CD4-positive, alpha-beta T cell treated with Interleukin-4 for 4 hours (primary cell): ENCODE data around the gene DYNLL2.
A peak's percentile ranks its signal among the peaks of the same experiment; 100 is the strongest.
"Not testable (repeated sequence)": the region's sequence is repeated elsewhere in the genome, so short reads cannot be mapped to it uniquely, and the experiment has no call there.

ENCODE experiments used
- DNase-seq: peaks from one replicate; pipeline ENCODE4 v3.0.0-alpha.2; 2020

The DYNLL2 gene

DNA sequence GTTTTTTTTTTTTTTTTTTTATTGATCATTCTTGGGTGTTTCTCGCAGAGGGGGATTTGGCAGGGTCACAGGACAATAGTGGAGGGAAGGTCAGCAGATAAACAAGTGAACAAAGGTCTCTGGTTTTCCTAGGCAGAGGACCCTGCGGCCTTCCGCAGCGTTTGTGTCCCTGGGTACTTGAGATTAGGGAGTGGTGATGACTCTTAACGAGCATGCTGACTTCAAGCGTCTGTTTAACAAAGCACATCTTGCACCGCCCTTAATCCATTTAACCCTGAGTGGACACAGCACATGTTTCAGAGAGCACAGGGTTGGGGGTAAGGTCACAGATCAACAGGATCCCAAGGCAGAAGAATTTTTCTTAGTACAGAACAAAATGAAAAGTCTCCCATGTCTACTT lies 10.0 kb upstream of the DYNLL2 start:
- not testable (repeated sequence) for DNase-seq

DNA sequence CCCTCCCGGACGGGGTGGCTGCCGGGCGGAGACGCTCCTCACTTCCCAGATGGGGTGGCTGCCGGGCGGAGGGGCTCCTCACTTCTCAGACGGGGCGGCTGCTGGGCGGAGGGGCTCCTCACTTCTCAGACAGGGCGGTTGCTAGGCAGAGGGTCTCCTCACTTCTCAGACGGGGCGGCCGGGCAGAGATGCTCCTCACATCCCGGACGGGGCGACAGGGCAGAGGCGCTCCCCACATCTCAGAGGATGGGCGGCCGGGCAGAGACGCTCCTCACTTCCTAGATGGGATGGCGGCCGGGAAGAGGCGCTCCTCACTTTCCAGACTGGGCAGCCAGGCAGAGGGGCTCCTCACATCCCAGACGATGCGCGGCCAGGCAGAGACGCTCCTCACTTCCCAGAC lies 8.8 kb upstream of the DYNLL2 start:
- DNase-seq = not testable (repeated sequence)

DNA sequence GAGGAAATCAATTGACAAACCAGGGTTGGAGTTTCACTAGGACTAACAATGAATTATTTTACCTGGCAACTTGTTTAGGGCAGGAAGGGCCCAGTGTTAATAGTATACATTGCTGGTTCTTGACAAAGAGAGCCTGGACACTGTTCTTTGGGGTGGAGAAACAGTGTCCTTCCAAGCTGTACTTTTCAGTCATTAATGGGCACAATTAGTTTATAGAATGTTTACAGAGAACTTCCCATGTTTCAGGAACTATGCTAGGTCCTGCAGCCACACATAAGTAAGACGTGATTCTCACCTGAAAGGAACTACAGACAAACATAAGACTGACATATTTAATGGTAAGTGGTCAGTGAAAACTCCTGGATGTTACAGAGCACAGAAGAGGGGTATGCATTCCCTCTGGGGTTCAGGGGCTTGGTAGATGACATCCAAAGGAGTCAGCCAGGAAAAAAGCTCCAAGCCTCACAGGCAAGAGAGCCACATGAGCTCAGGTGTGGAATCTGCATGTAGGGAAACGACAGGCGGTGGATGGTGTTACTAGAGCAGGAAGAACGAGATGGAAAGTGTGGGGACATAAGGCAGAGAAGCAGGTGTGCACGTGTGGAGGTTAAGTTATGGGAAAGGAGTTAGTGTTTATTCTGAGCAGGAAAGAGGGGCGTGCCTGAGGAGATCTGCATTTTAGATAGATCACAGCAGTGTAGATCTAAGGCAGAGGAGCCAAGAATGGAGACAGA lies 3.8 kb upstream of the DYNLL2 start:
- DNase-seq = no peak

DNA sequence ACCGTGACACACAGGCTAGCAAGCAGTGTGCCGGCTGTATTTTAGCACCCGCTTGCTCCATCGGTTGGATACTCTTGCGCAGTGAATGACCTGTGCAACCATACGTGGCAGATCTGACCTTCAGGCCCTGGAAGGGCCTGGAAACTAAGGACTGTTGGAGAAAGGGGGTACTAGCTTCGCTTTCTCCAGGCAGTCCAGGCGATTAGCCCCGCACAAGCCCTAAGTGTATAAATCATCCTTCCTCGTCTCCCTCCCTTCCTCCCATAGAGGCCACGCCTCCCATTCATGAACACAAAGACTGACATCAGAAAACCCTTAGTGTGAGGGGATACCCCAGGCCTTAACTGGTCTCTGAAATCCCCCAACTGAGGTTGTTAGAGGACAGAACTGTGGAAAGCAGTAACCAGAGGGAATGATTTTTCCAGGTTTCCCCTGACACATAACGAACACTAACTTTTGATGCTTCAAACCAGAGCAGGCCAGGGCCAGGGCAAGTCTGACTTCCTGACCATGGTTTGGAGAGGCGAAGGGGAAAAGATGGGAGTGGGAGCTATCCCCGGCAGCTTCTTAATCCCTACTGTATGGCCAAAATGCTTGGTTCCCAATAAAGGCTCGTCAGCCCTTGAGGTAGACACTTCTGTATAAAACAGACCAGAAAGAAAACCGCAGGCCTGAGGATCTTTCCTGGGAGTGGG lies 1.4 kb upstream of the DYNLL2 start:
- DNase-seq = no peak

DNA sequence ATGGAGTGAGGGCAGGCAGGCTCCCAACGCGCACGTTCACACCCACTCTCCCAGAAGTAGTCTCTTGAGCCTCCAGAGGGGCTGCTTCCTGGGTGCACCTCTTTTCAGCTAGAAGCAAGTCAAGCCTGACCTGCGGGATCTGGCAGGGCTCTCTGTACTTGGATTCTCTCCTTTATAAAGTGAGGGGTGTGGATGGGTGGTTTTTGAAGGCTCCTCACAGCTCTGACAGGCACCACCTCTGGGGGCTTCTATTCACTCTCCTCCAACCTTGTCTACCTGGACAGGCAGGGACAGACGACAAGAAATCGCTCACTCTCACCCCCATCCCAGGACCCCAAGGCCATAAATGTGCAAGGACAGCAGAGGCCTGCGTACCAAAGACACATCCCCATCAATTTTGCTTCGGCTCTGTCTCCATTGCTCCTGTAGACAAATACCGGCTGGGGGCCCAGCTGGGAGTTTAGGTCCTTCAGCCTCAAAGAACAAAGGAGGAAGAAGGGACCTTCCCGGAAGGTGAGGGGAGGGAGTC lies 814 bp upstream of the DYNLL2 start:
- no peak for DNase-seq

DNA sequence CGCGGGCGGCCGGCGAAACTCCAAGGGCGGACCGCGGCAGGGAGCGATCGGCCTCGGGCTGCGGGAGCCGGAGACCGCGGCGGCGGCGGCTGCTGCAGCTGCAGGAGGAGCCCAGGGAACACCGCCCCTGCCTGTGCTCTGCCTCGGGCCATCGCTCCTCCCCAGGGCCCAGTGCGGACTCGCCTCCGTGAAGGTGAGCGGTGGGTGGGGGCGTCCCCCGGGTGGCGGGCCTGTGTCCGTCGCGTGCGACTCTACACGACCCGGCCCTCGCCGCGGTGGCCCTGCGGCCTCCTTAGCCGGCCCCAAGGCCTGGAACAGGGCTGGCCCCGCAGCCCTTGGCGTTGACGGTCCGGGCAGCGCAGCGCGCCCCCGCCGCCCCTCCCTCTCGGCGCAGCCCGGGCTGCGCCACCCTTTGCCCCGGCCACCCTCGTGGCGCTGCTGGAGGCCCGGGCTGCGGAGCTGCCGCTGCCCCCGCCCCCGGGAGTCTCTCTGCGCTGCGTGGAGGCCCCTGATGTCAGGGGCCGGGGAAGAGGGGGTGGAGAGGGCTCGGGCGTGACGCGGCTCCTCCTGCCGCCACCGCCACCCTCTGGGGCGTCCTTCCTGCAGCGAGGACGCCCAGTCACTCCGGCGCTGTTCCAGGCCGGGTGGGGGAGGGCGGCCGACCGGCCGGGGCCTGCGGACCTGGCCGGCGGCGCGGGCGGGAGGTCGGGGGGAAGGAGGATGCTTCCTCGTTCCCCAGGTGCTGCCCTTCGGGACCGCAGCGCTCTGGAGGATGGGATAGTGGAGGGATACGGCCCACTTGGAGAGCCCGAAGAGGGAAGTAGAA lies 485 bp downstream of the DYNLL2 start:
- peak; percentile 50 for DNase-seq

DNA sequence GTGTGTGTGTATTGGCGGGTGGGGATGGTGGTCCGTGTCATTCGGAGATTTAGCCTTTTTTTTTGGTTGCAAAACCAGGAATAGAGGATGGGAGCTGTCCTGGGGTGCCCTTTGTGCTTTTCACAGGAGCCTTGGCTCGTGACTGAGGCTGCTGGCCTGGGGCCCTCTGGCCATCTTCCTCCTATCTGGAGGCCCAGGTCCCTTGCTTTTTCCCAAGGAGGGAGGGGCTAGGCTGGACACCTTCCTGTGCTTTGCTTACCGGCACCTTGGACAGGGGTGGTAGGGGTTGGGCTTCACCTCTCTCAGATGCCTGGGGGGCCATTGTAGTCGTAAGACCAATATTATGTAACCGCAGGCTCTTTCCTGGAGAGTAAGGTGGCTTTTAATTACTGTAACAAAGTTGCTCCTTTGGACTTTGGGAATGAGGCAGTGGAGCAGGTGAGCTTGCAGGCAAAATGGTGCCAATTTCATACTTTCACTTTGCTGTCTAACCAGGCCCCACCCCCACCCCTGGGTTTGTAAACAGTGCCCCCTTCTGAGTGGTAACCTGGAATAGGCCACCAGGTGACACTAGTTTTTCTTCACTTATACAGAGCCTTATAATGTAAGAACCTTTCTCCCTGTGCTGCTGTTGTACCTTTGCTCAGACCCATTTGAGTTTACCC lies 1.2 kb downstream of the DYNLL2 start:
- peak; percentile 56 for DNase-seq

DNA sequence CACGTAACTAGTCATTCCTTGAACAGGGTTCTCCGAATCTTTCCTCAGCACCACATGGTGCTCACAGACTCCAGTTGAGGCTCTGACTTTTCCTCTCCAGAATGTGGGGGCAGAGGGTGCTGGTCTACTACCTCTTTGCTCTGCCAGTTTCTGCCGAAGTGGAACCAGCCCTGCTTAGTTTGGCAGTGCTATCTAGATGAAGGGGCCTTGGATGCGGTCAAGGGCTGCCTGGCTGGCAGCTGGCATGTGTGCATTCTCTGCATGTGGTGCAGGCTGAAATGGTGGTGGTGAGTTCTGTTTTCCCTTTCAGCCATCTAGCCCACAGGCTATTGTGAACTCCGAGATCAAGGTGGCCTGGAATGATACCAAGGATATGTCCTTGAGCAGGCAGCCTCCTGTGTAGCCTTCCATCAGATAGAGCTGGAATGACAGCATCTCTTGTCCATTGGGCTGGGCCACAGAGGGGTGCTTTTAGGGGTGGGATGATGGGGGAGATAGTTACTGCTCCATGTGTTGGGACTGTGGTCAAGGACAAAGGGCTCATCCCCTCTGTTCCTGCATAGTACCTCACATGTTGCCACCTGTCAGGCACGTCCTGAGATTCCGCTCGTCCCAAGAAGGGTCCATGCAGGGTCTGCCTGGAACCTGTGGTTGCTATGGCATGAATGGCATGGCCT lies 2.0 kb downstream of the DYNLL2 start:
- DNase-seq = no peak

DNA sequence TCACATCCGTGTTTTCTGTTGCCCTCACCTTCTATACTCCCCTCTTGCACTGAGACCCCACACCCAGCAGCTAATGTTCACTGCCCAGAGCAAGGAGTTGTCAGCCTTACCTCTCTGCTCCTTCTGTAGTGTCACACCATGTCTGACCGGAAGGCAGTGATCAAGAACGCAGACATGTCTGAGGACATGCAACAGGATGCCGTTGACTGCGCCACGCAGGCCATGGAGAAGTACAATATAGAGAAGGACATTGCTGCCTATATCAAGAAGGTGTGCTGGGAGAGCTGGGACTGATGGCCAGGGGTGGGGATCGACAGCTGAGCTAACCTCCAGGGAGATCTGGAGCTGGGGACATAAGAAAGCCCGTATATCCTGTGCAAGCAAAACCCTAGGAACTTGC lies 3.7 kb downstream of the DYNLL2 start:
- no peak for DNase-seq

DNA sequence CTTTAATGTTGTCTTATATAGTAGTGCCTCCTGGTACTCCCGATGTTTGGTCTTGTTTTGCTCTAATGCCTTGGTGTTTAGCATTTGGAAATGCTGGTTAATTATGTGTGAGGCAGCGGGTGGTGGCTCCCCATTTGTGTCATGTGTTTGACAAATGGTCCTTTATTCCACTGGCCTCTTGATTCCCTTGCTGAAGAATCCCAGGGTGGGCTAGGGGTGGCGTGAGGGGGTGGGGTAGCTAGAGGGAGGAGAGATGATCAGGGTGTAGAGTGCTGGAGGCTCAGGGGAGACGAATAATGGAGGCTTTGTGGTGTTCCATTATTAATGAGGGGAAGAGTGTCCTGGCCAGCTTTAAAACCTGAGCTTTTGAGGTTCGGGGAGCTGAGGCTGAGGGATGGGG lies 5.4 kb downstream of the DYNLL2 start:
- DNase-seq = no peak

DNA sequence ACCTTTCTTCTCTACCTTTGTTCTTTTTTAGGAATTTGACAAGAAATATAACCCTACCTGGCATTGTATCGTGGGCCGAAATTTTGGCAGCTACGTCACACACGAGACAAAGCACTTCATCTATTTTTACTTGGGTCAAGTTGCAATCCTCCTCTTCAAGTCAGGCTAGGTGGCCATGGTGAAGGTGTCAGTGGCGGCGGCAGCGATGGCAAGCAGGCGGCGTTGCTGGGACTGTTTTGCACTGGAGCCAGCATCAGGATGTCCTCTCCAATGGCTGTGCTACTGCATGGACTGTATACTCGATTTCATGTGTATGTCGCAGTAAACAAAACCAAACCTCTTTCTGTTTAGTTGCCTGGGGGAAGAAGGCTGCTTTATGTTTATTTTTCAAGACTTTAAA lies 5.9 kb downstream of the DYNLL2 start:
- DNase-seq = no peak

DNA sequence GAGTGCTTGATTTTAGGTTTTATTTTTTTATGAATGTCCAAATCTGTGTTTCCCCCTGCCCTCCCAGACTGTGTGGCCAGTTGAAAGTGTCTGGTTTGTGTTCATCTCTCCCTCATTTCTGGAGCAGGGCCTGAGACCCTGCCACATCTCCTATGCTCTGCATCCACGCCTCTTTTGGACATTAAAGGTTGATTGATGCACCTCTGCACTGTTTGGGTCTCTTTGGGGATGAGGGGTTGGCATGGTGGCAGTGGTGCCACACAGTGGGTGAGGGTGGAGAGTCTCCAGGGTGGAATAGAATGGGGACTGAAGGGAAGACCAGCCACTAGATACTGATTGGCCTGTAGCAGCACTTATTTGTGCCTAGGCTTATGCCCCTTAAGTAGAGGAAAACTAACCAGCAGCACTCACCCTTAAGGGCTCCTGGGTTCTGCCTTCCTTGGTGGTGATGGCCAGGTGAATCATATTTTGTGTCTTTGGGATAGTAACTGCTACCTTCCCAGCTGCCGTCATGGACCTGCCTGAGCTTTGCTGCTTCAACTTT lies 7.9 kb downstream of the DYNLL2 start:
- no peak for DNase-seq

DNA sequence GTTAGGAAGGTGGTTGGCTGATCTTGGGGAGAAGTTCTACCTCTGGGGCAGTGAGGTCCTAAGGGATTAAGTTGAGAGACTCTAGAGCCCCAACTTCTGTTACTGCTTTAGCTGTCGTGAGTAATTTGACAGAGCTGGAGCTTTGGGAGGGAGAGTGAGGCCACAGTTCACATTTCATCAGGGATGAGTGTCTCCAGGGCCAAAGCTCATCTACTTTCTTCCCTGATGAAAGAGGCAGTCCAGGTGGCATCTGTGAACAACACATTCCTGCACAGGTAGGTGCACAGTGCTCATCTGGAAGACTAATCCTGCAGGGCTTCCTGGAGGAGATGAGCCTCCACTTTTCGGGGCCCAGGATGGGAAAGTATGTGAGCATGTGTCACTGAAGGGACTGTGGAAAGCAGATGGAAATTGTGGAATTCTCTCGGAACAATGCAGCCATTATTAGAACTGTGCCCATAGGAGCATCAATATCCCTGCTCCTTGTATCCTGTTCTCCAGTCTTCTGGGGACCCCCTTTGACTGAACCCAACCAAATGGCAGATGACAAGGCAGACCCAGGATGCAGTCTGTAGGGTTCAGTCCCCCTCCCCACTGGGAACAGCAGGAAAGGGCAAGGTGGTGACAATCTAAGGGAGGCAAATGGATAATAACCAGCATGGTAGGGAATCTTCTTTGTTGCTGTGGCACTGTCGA lies 9.0 kb downstream of the DYNLL2 start:
- no peak for DNase-seq

DNA sequence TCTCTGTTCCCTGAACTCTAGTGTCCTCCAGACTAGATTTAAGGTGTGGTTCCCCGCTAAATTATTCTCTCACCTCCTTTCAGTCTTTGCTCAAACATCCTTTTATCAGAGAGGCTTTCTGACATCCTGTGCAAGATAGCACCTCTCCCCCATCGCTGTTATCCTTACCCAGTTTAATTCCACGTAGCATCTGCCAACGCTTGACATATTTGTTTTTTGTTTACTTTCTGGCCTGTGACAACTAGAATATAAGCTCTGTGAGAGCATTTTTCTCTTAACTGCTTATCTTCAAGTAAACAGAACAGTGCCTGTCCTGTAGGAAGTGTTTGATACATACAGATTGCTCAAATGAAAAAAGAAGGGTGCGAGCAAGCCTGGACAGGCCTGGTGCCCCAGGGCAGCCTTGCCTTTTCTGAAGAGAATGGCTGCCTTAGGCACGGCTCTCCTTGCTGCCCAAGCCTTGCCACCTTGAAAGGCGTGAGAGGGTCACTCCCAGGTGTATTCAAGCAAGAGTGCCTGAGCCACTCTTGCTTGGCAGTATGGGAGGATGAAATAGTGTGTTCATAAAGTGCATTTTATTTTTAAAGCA lies 9.7 kb downstream of the DYNLL2 start:
- no peak for DNase-seq

DNA sequence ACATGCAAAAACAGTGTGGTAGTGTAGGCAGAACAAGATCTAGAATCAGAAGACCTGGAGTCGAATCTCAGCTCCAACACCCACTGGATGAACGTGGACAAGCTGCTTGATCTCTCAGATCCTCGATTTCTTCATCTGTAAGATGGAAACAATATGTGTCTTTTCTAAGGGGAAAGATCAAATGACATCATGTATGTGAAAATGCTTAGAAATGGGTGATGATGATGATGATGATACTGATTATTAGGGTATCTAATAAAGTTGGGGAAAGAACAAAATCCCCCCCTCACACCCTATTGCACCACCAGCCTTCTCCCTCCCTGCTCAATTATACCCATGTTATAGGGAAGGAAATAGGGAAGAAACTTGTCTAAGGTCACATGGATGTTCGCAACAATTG lies 10.9 kb downstream of the DYNLL2 start:
- DNase-seq = no peak

DNA sequence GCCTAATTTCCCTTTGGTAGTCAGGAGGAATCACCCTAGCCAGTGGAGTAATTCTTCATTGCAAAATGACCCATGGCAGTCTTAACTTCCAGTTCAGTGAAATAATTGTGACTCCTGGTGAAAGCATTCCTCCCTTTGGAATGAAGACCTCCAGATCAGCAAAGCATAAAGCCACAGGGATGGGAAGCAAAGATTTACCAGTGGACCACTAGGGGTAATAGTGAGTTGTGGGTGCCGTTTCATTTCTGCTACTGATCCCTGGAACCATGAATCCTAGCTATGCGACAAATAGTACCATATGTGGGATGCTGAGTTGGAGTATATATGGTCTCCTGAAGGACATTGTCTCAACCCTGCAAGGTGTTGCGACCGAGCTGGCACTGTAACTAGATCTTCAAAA lies 13.7 kb downstream of the DYNLL2 start:
- DNase-seq = no peak

DNA sequence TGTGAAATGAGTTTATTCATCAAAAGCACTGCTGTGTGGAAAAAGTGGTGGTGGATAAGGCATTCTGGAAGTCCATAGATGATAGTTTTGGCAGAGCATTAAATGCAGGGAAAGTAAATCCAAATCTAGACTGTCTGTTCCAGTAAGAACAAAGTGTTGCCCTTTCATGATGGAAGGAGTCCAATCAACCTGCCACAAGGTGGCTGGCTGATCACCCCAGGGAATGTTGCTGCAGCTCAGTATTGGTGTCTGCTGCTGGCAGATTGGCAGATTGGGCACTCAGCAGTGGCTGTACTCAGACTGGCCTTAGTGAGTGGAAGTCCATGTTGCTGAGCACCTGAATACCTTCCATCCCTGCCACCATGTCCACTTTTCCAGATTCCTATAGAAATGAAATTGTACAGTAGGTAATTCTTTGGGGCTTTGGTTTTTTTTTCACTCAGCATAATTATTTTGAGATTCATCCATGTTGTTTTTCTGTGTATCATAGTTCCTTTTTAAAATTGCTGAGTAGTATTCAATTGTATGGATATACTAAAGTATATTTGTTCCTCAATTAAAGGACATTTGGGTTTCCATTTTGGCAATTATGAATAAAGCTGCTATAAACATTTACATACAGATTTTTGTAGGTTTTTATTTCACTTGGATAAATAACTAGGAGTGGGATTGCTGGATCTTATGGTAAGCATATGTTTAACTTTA lies 14.3 kb downstream of the DYNLL2 start:
- DNase-seq = no peak

DNA sequence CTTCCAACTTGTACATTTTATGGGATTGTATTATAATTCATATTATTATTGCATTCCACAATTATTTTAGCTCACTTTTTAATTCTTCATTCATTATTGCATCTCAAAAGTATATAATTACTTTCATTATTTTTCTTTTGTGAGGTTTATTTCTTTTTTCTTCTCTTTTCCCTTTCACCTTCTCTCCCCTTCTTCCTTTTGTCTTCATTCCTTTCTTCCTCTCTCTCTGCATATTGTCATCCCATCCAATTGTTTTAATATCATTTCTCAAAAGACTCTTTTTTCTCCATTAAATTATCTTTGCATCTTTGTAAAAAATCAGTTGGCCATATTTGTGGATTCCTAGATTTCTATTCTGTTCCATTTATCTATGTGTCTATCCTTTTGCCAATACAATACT lies 17.3 kb downstream of the DYNLL2 start:
- no peak for DNase-seq

DNA sequence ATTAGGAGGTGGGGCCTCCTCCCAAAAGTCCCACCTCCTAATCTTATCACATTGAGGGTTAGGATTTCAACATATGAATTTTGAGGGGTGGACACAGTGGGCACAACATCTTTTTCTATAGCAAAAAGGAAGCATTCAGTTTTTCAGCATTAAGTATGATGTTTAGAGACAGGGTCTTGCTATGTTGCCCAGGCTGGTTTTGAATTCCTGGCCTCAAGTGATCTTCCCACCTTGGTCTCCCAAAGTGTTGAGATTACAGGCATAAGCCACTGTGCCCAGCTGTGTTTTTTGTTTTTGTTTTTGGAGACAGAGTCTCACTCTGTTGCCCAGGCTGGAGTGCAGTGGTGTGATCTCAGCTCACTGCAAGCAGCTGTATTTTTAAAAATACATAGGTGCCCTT lies 18.7 kb downstream of the DYNLL2 start:
- not testable (repeated sequence) for DNase-seq

DNA sequence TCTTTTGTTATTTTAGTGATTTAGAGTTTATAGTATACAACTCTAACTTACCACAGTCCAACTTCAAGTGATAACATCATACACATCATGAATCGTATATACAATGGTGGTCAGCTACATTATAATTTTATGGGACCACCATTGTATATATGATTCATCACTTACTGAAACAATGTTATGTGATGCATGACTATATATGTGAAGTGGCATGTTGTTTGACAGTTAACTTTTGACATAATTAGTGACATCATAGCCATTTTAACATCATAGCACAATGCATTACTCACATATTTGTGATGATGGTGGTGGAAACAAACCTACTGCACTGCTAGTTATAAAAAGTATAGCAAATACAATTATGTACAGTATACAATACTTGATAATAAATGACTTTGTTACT lies 21.9 kb downstream of the DYNLL2 start:
- DNase-seq = no peak
